ENCODE measurements around the gene SPINT2.

GRCh38 chr19:38281811-38282566, 17.6 kb downstream of the SPINT2 start:
- TF ChIP-seq CTCF (optimal IDR thresholded peaks at IDR 0.05 in 1 of 3, IDR thresholded peaks at IDR 0.05 in 1 of 3, conservative IDR thresholded peaks at IDR 0.05 in 1 of 3; ENCODE audit: extremely low read depth in 1 of 3, insufficient read depth in 2 of 3, low read length in 3 of 3) (no peak), EZH2 (IDR thresholded peaks at IDR 0.05; ENCODE audit: low read length) (no peak)

Measured in keratinocyte (primary cell).